ENCODE data around the gene FASTK.

FASTK gene

DNA sequence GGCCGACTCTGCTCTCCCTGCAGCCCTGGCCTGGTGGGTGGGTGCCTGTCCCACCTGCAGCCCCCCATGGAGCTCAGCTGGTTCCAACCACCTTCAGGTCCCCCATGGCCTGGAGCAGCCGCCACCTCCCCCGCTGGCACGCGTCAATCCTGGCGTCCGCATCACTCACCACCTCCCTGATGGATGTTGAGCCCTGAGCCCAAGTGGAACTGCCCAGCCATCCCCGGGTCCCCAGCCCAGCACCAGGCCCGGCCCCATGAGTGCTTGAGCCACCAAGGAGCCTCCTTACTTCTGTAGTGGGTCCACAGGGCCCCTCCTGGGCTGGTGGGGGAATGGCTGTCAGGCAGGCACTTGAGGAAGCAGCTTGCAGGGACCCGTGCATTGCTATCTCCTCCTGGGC lies 20.3 kb upstream of the FASTK start:
- DNase-seq (ENCODE audit: low spot score) (no peak), FAIRE-seq (no peak)

DNA sequence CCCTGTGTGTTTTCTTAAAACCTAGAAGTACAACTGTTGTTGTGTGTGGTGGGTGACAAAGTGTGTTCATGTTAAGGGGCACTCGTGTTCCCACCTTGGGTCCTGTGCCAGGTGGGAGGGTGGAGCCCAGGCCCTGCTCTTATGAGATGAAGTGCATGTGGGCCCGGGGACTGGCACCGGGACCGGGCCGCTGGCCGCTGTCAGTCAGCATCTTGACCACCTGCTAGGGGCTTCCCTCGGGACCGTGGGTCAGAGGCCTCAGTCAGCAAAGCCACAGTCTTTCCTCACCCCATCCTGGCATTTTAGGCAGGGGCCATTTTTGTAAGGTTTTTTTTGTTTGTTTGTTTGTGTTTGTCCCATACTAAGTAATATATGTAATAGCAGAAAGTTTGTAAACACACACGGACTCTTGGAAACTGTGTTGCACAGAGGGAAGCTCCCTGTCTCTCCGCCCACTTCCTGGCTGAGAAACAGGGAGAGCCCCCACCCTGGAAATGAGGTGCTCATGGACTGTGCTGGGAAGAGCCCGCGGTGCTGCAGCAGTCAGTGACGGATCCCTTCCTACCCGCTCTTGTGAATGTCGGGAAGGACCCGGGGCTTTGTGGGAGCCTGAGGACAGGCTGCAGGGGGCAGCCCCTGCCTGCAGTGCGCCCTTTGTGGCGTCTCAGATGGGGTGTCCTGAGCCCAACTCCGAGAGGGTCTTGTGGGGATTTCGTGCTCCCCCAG lies 19.0 kb upstream of the FASTK start:
- no peak for DNase-seq (ENCODE audit: low spot score)
- no peak for FAIRE-seq

DNA sequence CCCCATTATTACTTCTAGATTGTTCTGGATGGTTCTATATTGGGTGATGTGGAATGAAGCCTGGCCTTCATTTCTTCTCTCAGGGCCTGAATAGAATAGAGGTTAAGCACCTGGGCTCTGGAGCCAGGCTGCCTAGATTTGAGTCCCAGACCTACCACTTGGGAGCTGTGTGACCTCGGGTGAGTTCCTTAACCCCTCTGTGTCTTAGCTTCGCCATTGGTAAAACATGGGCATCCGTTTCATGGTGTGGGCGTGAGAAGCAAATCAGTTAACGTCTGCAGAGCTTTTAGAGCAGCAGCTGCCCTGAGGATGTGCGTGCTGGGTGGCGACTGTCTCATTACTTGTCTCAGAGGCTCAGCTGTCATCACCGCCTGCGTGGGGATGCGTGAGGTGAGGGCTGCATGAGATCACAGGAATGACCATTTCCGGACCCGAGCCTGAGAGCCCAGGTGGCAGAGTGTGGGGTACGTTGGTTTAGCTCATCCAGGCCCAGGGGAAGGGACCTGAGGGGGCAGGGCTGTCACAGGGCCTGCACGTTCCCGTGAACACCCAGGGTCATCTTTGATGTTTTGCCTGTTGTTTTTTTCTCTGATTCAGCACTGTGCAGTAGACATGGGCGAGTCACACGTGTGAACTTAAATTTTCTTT lies 15.3 kb upstream of the FASTK start:
- DNase-seq (ENCODE audit: low spot score) (peak; percentile 33), FAIRE-seq (no peak)

DNA sequence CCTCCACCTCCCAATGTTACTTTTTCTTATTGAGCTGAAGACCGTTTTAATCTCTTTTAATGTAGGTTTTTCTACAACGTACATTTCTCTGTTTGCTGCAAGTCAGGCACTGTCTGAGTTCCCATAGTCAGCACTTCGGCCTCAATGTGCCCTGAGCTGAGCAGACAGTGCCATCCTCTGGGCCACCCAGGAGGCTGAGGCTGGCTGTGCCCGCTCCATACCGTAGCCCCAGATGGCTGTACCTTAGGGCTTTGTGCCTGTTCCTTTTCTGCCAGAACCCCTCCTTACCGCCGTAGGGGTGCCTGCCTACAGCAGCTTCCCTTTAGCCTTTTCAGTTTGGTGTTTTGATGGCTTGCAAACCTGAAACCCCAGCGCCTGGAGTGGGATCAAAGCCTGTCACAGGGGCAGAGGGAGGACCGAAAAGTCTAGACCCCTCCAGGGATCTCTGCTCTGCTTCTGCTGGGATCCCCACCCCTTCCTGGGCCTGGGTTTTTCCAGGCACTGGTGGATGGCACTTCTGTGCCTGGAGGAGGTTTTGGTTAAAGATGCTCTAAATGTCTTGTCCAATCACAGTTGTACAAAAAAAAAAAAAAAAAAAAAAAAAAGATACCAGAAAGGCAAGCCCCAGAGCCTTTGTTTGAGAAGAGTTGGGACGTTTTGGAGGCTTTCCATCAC lies 14.7 kb upstream of the FASTK start:
- no peak for DNase-seq (ENCODE audit: low spot score)
- no peak for FAIRE-seq

DNA sequence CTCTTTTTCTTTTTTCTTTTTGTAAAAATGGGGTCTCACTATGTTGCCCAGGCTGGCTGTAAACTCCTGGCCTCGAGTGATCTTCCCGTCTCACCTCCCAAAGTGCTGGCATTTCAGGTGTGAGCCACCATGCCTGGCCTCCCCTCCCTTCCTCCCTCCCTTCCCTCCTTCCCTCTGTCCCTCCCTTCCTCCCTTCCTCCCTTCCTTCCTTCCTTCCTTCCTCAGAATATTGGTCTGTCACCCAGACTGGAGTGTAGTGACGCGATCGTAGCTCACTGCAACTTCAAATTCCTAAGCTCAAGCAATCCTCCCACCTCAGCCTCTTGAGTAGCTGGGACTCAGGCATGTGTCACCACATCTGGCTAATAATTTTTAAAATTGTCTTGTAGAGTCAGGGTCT lies 14.1 kb upstream of the FASTK start:
- FAIRE-seq: peak; percentile 77
- peak; percentile 79 for DNase-seq (ENCODE audit: low spot score)

DNA sequence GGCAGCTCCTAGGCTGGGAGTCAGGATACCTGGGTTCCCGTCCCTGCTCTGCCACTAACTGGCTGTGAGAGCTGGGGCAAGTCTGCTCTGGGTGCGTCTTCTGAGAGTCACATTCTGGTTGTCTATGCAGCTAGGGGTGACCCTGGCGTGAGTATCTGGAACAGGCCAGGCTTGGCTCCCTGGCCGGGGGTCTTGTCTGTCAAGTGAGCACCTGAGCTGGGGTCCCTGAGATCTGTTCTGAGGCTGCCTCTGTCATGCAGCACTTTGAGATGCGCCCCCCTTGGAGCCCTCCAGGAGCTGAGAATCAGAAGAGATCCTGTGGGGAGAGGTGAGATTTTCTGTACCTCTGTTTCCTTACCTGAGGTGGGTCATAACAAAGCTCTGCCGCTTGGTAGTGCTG lies 13.1 kb upstream of the FASTK start:
- DNase-seq (ENCODE audit: low spot score) (no peak), FAIRE-seq (no peak)

DNA sequence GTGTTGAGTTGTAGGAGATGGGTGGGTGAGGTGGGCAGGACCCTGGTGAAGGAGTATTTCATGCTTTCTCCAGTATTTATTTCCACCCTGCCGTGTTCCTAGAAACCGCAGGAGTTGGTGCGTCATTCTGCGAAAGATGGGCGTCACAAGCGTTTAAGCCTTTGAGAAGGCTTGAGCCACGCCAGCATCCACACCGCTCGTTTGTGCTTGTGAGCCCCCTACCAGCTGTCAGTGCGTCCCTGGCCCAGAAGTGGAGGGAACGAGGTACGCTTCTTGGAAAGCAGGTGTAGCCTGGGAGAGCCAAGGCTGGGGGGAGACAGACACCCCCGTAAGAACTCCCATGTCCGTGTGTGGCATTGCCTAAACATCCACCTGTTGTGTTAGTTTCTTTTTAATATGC lies 11.4 kb upstream of the FASTK start:
- DNase-seq (ENCODE audit: low spot score) (no peak), FAIRE-seq (no peak)

DNA sequence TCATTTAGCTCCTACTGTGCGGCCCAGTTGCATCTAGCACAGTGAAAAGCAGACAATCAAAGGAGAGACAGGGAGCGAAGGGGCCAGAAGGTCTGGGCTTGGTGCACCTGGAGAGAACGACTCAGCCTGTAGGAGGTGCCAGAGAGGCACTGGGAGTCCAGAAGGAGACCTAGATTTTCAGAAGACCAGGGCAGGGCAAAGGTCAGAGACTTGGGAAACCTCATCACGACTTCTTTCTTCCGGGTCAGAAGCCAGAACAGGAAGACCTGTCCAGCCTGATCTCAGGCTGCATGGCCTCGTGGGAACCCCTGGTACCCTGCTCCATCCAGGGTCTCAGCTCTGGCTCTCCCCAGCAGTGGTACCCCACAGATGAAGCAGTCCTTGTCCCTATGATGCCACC lies 10.8 kb upstream of the FASTK start:
- FAIRE-seq: no peak
- DNase-seq (ENCODE audit: low spot score): no peak

DNA sequence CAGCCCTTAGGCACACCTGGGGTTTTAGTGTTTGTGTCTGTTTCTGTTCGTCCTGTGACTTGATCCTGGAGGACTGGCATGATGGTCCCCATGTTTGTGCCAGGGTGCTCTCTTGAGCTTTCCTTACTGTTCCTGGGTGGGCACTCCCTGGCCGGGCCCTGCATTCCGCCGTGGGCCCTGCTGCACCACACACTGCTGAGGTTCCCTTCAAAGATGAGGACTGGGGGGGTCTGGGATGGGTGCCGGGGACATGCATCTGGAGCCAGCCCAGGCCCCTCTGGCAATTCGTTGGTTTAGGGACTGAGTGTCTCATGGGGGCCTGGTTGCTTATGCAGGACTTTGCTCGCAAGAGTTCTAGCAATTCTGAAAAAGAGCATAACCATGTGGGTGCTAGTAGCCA lies 10.4 kb upstream of the FASTK start:
- DNase-seq (ENCODE audit: low spot score): no peak
- no peak for FAIRE-seq

DNA sequence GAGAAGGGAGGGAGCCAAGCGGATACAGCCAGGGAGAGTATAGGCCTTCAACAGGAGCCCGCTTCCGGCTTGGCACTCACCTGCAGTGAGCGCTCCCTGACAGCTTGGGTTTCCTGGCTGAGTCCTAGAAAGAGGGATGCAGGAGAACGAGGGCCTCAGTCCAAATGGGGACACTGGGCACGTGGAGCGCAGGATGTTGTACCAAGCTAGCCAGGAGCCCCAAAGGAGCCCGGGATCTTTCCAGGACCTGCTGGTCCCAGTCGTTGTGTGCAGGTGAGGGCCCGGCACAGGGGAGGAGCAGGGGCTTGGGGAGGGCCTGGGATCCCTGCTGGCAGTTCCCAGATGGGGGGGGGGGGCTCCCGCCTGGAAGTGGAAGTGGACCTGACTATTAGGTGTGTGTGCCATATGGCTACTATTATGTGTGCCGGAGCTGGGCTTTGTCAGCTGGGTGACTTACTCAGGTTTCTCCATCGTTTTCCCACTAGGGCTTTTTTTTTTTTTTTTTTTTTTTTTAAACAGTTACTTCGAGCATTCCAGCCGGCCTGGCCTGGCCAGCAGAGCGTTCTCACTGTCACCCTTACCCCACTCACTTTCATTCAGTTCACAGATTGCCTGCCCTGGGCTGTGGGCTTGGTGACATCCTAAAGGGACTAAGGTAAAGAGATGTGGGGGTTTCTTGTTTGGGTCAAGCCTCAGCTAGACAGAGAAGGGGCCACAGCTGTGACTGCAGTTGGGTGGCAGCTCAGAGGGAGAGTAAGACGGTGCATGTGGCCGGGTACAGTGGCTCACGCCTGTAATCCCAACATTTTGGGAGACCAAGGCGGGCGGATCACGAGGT lies 9.5 kb upstream of the FASTK start:
- FAIRE-seq (no peak), DNase-seq (ENCODE audit: low spot score) (no peak)

DNA sequence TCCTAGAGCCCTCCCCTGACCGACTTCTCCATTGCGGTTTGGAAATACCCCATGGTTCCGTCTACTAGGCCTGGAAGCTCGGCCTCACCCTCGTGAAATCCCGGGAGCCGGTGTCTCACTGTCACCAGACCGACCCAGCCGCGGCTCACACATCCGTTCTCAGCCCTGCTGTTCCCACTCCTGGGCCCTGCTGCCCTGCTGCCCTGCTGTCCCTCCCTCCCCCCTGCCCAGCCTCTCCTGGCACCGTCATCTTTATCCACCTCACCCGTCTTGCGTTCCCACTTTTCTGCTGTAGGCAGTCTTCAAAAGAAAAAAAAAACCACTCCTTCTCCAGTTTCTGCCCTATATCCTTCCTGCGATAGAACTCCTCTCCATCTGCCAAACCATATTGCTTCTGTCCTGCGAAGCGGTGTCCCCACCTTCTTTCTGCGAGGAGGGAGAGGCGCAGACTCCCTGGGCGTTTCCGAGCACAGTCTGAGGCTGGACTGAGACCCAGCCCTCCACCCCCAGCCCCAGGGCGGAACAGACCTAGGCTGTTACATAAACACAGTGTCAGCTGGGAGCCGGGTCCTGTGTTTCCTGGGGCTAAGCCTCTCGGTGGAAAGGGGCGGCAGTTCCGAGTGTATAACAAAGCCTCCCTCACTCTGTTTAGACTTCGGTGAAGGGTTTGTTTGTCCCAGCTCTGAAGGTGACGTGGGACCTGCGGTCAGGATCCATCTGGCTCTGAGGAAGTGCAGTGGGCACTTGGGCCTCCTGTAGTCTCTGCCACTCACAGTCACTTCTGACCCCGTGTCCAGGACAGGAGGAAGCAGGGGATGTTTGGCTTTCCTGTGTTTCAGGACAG lies 8.5 kb upstream of the FASTK start:
- FAIRE-seq (no peak), DNase-seq (ENCODE audit: low spot score) (peak; percentile 73)

DNA sequence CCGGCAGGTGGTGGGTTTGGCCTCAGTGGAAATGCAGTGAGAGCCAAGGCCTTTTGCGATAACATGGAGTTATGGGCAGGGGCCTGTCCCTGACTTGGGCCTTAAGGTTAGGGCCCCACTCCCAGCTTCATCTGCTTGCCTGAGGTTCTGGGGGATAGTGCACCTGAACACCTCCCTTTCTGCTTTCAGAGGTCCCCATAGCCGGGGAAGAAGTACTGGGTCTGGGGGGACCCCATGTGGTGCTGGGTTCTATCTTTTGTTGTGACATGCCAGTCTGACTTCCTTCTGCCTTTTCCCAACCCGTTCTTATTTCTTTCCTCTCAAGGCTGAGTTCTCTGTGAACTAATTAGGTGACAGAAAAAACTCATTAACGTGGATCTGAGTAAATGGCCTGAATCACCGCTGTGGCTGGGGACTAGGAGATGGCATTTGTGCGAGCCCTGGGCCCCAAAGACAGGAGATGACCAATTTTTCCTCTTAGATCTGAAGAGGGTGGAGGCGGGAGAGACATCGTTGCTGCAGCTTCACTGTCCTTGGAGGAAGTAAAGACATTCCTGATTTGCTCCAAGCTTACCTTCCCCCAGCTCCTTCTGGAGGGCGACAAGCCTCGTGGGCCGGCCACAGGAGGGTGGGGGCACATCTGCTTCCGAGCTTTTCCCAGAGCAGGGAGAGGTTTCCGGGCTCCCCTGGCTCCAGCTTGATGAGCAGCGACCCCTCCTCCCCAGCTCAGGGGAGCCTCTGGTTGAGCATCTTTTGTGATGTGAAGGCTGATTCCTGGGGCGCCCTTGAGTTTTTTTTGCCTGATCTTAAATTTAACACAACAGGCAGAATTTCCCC lies 7.6 kb upstream of the FASTK start:
- DNase-seq (ENCODE audit: low spot score): peak; percentile 65

DNA sequence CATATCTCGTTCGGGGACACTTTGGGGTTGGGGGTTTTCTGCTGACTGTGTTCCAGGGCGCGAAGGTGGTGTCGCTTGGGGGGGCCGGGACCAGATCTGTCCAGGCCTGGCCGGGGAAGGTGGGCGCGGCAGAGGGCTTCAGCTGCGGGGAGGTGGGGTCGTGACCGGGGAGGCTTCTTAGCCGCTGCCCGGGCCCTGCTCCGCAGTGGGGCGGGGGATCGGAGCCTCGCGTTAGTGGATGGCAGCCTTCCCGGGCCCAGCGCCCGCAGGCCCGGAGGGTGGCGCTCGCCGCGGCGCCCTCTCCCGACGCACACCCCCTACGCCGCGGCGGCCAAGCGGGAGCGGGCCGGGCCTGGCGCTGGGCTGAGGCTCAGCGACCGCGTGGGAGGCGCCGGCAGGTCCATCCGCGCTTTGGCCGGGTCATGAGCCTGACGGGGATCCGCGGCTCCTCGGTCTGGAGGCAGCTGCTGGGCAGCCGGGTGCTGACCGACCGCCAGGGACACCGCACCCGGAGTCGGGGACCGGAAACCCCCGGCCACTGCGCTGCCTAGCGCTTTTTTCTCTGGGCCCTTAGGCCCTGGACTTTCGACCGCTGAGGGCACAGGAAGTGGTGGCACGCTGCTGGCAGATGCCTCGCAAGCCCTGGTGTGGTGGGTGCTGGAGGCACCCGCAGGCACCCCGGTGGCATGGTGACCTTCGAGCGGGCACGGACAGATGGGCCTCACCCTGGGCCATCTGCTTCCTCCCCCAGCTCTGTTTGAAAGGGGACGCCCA lies 6.8 kb upstream of the FASTK start:
- FAIRE-seq: no peak

More for the DNA sequence above, 7.6 kb upstream of the FASTK start:
- no peak for FAIRE-seq

DNA sequence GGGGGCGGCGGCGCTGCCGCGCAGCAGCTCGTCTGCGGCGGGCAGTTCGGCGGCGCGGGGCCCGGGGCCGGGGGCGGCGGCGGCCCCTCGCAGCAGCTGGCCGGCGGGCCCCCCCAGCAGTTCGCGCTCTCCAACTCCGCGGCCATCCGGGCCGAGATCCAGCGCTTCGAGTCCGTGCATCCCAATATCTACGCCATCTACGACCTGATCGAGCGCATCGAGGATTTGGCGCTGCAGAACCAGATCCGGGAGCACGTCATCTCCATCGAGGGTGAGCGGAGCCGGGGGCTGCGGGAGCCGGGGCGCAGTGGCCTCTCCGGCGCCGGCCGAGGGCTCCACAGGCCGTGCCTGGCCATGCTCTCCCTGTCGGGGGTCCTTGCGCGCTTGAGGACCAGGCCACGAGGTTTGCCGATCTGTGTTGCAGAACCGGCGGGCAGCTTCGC lies 6.2 kb upstream of the FASTK start:
- FAIRE-seq: no peak
- peak; percentile 30 for DNase-seq (ENCODE audit: low spot score)

More for the DNA sequence above, 6.8 kb upstream of the FASTK start:
- DNase-seq (ENCODE audit: low spot score): peak; percentile 64

DNA sequence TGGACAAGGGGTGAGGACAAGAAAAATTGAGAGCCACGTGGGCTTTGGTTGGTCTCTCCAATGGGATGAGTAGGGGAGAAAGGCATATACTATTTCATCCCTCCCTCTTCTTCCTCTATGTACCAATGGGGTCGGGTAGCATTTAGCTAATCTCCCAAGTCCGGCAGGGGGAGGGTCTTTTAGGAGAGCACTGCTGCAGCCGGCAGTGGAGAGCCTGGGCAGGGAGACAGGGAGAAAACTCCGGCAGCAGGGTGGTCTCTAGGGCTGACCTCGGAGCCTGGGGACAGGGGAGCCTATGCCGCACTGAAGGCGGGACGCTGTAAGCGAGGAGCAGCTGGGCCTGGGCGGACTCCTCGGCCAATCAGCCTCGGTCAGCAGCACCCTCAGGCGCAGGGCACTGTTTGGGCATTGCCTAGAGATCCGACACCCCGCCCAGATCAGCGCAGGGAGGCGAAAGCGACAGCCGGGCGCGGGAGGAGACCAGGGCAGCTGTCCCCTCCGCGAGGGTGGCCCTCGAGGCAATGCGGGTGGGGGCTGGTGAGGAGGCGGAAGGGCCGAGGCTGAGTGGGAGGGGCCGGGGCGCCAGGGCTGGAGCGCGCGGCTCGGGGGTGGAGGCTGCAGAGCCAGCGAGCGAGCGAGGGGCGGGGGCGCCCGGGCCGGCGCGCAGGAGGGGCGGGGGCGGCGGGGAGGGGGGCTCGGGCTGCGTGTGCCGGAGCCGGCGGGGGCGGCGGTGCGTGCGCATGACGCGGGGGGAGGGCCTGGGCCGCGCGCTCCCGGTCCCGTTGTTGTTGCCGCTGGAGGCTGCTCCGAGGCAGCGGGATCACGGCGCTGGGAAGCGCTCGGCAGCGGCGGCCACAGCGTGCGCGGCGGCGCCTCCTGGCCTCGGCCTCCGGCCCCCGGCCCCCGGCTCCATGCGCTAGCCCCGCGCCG lies 5.3 kb upstream of the FASTK start, which contains the start of gene AGAP3:
Gene AGAP3, plus strand, starts transcription at position 785 of the 930 bp plus-strand sequence. CDS start 267 bp downstream, outside the sequence.
- DNase-seq (ENCODE audit: low spot score) (peak; percentile 68), FAIRE-seq (no peak)

DNA sequence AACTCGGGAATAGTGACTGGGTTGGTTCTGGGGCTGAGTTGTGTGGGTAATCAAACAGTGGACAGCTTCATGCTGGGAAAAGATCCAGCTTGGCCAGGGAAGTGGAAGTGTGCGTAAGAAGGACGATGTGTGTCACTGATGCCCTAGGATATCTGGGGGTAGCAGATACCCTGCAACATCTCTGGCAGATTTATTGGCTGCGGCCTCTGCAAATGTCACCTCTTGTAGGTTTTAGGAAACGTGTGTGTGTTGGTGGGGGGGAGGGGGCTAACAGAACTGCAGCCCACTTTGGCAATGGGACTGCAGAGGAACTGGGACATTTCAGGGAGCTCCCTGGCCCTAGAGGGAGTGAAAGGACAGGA lies 4.7 kb upstream of the FASTK start:
- no peak for FAIRE-seq

DNA sequence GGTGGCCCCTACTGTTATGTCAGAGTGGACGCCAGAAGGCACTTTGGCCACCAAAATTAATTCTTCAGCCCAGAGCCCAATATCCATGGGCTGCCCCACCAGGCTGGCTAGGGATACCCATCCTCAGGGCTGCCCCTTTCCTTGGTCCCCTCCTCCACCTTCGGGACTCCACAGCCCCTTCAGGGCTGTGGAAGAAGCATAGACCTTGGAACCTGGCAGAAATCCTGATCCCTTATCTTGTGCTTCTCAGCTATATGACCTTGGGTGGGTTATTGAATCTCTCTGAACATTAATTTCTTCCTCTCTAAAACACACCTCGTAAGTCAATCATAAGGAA lies 3.2 kb upstream of the FASTK start:
- FAIRE-seq (no peak), DNase-seq (ENCODE audit: low spot score) (no peak)

More for the DNA sequence above, 4.7 kb upstream of the FASTK start:
- DNase-seq (ENCODE audit: low spot score): no peak

Measured in RCC 7860 (cell line).